ENCODE results near the gene CHMP1B.

The CHMP1B gene

DNA sequence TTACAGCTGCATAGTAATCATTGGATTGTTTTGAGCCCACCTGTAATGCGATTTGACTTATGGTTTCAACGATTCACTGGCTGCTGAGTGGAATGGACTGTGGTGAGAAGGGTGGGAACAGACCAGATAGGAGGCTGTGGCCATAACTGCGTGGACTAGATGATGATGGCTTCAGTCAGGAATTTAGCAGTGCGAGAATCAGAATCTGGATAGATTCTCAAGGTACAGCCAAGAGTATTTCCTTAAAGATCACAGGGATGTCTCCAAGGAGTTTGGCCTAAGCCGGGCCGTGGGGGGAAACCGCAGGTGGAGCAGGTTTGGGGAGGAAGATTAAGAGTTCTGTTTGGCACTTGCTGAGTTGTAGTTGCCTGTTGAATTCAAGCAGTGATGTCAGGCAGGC is 44.0 kb upstream of the CHMP1B start:
- TF ChIP-seq SPI1 (IDR thresholded peaks at IDR 0.05; ENCODE audit: borderline replicate concordance, low read depth) = no peak
- TF ChIP-seq, protein P1, sequence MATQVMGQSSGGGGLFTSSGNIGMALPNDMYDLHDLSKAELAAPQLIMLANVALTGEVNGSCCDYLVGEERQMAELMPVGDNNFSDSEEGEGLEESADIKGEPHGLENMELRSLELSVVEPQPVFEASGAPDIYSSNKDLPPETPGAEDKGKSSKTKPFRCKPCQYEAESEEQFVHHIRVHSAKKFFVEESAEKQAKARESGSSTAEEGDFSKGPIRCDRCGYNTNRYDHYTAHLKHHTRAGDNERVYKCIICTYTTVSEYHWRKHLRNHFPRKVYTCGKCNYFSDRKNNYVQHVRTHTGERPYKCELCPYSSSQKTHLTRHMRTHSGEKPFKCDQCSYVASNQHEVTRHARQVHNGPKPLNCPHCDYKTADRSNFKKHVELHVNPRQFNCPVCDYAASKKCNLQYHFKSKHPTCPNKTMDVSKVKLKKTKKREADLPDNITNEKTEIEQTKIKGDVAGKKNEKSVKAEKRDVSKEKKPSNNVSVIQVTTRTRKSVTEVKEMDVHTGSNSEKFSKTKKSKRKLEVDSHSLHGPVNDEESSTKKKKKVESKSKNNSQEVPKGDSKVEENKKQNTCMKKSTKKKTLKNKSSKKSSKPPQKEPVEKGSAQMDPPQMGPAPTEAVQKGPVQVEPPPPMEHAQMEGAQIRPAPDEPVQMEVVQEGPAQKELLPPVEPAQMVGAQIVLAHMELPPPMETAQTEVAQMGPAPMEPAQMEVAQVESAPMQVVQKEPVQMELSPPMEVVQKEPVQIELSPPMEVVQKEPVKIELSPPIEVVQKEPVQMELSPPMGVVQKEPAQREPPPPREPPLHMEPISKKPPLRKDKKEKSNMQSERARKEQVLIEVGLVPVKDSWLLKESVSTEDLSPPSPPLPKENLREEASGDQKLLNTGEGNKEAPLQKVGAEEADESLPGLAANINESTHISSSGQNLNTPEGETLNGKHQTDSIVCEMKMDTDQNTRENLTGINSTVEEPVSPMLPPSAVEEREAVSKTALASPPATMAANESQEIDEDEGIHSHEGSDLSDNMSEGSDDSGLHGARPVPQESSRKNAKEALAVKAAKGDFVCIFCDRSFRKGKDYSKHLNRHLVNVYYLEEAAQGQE (IDR thresholded peaks at IDR 0.05; ENCODE audit: insufficient replicate concordance, low read depth) = no peak
- TF ChIP-seq POLR2AphosphoS5 (IDR thresholded peaks at IDR 0.05; ENCODE audit: low read depth) = no peak
- TF ChIP-seq GABPA (IDR thresholded peaks at IDR 0.05; ENCODE audit: low read depth) = no peak
- TF ChIP-seq, protein P2, sequence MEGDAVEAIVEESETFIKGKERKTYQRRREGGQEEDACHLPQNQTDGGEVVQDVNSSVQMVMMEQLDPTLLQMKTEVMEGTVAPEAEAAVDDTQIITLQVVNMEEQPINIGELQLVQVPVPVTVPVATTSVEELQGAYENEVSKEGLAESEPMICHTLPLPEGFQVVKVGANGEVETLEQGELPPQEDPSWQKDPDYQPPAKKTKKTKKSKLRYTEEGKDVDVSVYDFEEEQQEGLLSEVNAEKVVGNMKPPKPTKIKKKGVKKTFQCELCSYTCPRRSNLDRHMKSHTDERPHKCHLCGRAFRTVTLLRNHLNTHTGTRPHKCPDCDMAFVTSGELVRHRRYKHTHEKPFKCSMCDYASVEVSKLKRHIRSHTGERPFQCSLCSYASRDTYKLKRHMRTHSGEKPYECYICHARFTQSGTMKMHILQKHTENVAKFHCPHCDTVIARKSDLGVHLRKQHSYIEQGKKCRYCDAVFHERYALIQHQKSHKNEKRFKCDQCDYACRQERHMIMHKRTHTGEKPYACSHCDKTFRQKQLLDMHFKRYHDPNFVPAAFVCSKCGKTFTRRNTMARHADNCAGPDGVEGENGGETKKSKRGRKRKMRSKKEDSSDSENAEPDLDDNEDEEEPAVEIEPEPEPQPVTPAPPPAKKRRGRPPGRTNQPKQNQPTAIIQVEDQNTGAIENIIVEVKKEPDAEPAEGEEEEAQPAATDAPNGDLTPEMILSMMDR (IDR thresholded peaks at IDR 0.05; ENCODE audit: insufficient read depth, low read length) = no peak
- Histone ChIP-seq H3K4me3 (replicated peaks; ENCODE audit: insufficient read depth, low read length) (no peak overlapping the region), H3K27ac (replicated peaks) (no peak overlapping the region), H3K27me3 (ENCODE audit: insufficient read depth, poor library complexity, severe bottlenecking) (no peaks in the 10 kb centered on the region)
- DNase-seq (ENCODE audit: low read depth in 1 of 2, low spot score in 1 of 2) = no peak

DNA sequence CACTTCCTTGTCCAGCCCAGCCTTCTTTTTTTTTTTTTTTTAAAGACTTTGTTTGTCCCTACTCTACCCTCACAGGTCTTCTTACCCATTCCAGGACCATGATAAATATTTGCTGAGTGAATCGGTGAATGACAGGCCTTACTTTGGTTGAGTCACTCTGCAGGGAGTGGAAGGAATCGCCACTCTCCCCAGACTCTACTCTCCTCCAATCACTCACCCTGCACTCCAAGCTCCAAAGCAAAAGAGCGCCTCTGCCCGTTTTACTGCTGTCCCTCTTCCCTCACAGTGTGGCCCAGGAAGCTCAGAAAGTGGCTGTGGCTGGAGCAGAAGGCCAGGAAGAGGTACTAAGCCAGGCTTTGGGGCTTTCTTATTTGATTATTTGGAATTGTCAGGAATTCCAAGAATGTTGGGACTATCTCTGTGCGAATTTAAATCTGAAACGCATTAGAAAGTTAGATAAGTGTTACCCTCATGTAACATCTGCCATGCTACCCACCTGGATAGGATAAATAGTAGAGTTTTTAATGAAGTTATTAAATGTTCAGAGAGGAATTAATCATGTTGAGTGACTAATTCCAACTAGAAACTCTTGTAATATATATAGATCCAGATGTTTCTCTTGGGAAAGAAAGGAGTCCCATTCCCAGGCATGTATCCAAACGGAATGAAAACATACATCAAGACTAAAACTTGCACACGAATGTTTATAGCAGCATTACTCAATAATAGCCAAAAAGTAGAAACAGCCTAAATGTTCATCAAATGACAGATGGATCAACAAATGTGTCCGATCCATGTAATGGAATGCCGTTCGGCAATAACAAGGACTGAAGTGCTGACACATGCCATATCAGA is 43.0 kb upstream of the CHMP1B start:
- H3K27ac ChIP-seq (replicated peaks) = no peak overlapping the region

DNA sequence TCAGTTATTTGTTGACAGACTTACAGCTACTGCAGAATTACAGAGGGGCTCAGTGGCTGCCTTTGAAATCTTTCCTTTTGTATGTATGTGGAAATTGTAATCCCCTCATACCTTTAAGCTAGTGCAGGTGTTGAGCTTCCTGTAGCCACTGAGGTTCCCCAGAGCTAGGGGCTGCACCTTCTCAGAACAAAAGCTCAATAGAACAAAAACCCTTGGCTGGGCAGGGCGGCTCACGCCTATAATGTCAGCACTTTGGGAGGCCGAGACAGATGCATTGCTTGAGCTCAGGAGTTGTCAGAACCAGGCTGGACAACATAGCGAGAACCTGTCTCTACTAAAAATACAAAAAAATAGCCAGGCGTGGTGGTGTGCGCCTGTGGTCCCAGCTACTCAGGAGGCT is 41.3 kb upstream of the CHMP1B start:
- no peak for DNase-seq (ENCODE audit: low read depth in 1 of 2, low spot score in 1 of 2)
- TF ChIP-seq GABPA (IDR thresholded peaks at IDR 0.05; ENCODE audit: low read depth) = no peak
- H3K4me3 ChIP-seq (replicated peaks; ENCODE audit: insufficient read depth, low read length) = no peak overlapping the region
- H3K27me3 ChIP-seq (ENCODE audit: insufficient read depth, poor library complexity, severe bottlenecking) = no peaks in the 10 kb centered on the region
- no peak overlapping the region for H3K27ac ChIP-seq (replicated peaks)

More for the DNA sequence above, 43.0 kb upstream of the CHMP1B start:
- DNase-seq (ENCODE audit: low read depth in 1 of 2, low spot score in 1 of 2) = no peak
- Histone ChIP-seq H3K27me3 (ENCODE audit: insufficient read depth, poor library complexity, severe bottlenecking) (no peaks in the 10 kb centered on the region), H3K4me3 (replicated peaks; ENCODE audit: insufficient read depth, low read length) (no peak overlapping the region)
- TF ChIP-seq GABPA (IDR thresholded peaks at IDR 0.05; ENCODE audit: low read depth) = no peak
- no peak for TF ChIP-seq SPI1 (IDR thresholded peaks at IDR 0.05; ENCODE audit: borderline replicate concordance, low read depth)
- TF ChIP-seq, protein P2 (IDR thresholded peaks at IDR 0.05; ENCODE audit: insufficient read depth, low read length) = no peak
- TF ChIP-seq POLR2AphosphoS5 (IDR thresholded peaks at IDR 0.05; ENCODE audit: low read depth) = no peak
- TF ChIP-seq, protein P1 (IDR thresholded peaks at IDR 0.05; ENCODE audit: insufficient replicate concordance, low read depth) = no peak

DNA sequence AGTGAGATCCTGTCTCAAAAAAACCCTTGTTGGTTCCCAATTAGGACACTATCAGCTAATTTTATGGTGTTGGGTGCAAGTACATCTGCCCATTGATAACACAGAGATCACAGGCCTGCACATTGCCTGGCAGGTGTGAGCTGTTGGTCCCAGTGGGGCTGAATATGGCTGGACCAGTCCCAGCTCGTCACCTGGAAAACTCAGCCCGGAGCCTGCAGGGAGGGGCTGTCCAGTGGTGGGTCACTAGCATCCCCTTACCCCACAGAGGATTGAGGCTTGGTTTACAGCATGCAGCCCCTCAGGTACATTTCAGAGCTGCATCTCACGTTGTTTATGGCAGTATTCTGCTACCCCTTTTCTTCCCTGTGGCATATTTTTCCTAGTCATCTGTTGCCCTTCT is 40.8 kb upstream of the CHMP1B start:
- Histone ChIP-seq H3K27me3 (ENCODE audit: insufficient read depth, poor library complexity, severe bottlenecking) (peaks cover under 1% of the 10 kb centered on the region), H3K4me3 (replicated peaks; ENCODE audit: insufficient read depth, low read length) (no peak overlapping the region), H3K27ac (replicated peaks) (no peak overlapping the region)
- TF ChIP-seq, protein P2 (IDR thresholded peaks at IDR 0.05; ENCODE audit: insufficient read depth, low read length) = no peak
- no peak for TF ChIP-seq POLR2AphosphoS5 (IDR thresholded peaks at IDR 0.05; ENCODE audit: low read depth)
- TF ChIP-seq, protein P1 (IDR thresholded peaks at IDR 0.05; ENCODE audit: insufficient replicate concordance, low read depth) = no peak
- no peak for DNase-seq (ENCODE audit: low read depth in 1 of 2, low spot score in 1 of 2)
